ENCODE data around the gene PLCH2.

PLCH2 gene

GRCh38 chr1:2480986-2481364, 4.9 kb downstream of the PLCH2 start:
- H2AFZ ChIP-seq (ENCODE audit: low read length), result no peak overlapping the region
- no peaks in the 10 kb centered on the region for H3K9me3 ChIP-seq (ENCODE audit: low read length)
- no peaks in the 10 kb centered on the region for H3F3A ChIP-seq (ENCODE audit: insufficient read depth, low read length)
- no peak overlapping the region for H3K27ac ChIP-seq (ENCODE audit: low read depth, low read length, poor library complexity, severe bottlenecking)
- H3K9me2 ChIP-seq (ENCODE audit: low read depth, low read length), result no peaks in the 10 kb centered on the region
- no peaks in the 10 kb centered on the region for H3K27me3 ChIP-seq (ENCODE audit: insufficient read depth, low read length)
- no peak for TF ChIP-seq CTCF (IDR thresholded peaks at IDR 0.05; ENCODE audit: low read length)
- no peak overlapping the region for H3K4me3 ChIP-seq (ENCODE audit: low read depth, low read length, poor library complexity, severe bottlenecking)
- H3K9ac ChIP-seq (ENCODE audit: low read length), result no peak overlapping the region
- no peaks in the 10 kb centered on the region for H3K36me3 ChIP-seq (ENCODE audit: insufficient read depth, low read length)
- H3K4me1 ChIP-seq (ENCODE audit: insufficient read depth, low read length, severe bottlenecking), result no peaks in the 10 kb centered on the region
- H3K4me2 ChIP-seq (ENCODE audit: low read length), result no peak overlapping the region
- no peaks in the 10 kb centered on the region for H3K79me2 ChIP-seq (ENCODE audit: insufficient read depth, low read length)
- H4K20me1 ChIP-seq (ENCODE audit: insufficient read depth, low read length), result no peaks in the 10 kb centered on the region

- Histone ChIP-seq H3F3A (ENCODE audit: insufficient read depth, low read length) (no peaks in the 10 kb centered on the region), H3K36me3 (ENCODE audit: insufficient read depth, low read length) (no peaks in the 10 kb centered on the region), H3K79me2 (ENCODE audit: insufficient read depth, low read length) (no peaks in the 10 kb centered on the region), H3K4me2 (ENCODE audit: low read length) (no peak overlapping the region), H4K20me1 (ENCODE audit: insufficient read depth, low read length) (no peaks in the 10 kb centered on the region), H3K4me3 (ENCODE audit: low read depth, low read length, poor library complexity, severe bottlenecking) (no peak overlapping the region), H3K9ac (ENCODE audit: low read length) (no peak overlapping the region), H3K4me1 (ENCODE audit: insufficient read depth, low read length, severe bottlenecking) (no peaks in the 10 kb centered on the region), H3K9me3 (ENCODE audit: low read length) (no peaks in the 10 kb centered on the region), H2AFZ (ENCODE audit: low read length) (no peak overlapping the region), H3K27me3 (ENCODE audit: insufficient read depth, low read length) (no peaks in the 10 kb centered on the region), H3K27ac (ENCODE audit: low read depth, low read length, poor library complexity, severe bottlenecking) (no peak overlapping the region), H3K9me2 (ENCODE audit: low read depth, low read length) (no peaks in the 10 kb centered on the region)
- no peak for TF ChIP-seq CTCF (IDR thresholded peaks at IDR 0.05; ENCODE audit: low read length)
- no peak for TF ChIP-seq EZH2 (IDR thresholded peaks at IDR 0.05; ENCODE audit: borderline replicate concordance, low read length)
These were observed 5.8 kb downstream of the PLCH2 start for GRCh38 chr1:2481885-2482284.

GRCh38 chr1:2482588-2482987, 6.5 kb downstream of the PLCH2 start:
- H3K36me3 ChIP-seq (ENCODE audit: insufficient read depth, low read length), result no peaks in the 10 kb centered on the region
- H3K9me3 ChIP-seq (ENCODE audit: low read length), result no peaks in the 10 kb centered on the region
- no peak overlapping the region for H3K4me2 ChIP-seq (ENCODE audit: low read length)
- no peaks in the 10 kb centered on the region for H3F3A ChIP-seq (ENCODE audit: insufficient read depth, low read length)
- no peaks in the 10 kb centered on the region for H3K4me1 ChIP-seq (ENCODE audit: insufficient read depth, low read length, severe bottlenecking)
- no peaks in the 10 kb centered on the region for H3K79me2 ChIP-seq (ENCODE audit: insufficient read depth, low read length)
- H3K9me2 ChIP-seq (ENCODE audit: low read depth, low read length), result no peaks in the 10 kb centered on the region
- no peak overlapping the region for H2AFZ ChIP-seq (ENCODE audit: low read length)
- H3K27ac ChIP-seq (ENCODE audit: low read depth, low read length, poor library complexity, severe bottlenecking), result no peak overlapping the region
- no peaks in the 10 kb centered on the region for H3K27me3 ChIP-seq (ENCODE audit: insufficient read depth, low read length)
- H3K4me3 ChIP-seq (ENCODE audit: low read depth, low read length, poor library complexity, severe bottlenecking), result no peak overlapping the region
- H4K20me1 ChIP-seq (ENCODE audit: insufficient read depth, low read length), result no peaks in the 10 kb centered on the region
- no peak for TF ChIP-seq EZH2 (IDR thresholded peaks at IDR 0.05; ENCODE audit: borderline replicate concordance, low read length)
- TF ChIP-seq CTCF (IDR thresholded peaks at IDR 0.05; ENCODE audit: low read length), result no peak
- no peak overlapping the region for H3K9ac ChIP-seq (ENCODE audit: low read length)
